Fibroblast of skin of left biceps (primary cell): ENCODE measurements around the gene HPX.
A peak's percentile ranks its signal among the peaks of the same experiment; 100 is the strongest.

Source experiments
- DNase-seq, 2 experiments: peaks; one replicate each; pipeline ENCODE4 v3.0.0-alpha.2; 2013; ENCODE audit warnings: low read depth in 2 of 2

HPX gene

GRCh38 chr11:6468712-6469495 lies 28.1 kb upstream of the HPX start:
- DNase-seq, result peak; percentile 47 to 60

DNA sequence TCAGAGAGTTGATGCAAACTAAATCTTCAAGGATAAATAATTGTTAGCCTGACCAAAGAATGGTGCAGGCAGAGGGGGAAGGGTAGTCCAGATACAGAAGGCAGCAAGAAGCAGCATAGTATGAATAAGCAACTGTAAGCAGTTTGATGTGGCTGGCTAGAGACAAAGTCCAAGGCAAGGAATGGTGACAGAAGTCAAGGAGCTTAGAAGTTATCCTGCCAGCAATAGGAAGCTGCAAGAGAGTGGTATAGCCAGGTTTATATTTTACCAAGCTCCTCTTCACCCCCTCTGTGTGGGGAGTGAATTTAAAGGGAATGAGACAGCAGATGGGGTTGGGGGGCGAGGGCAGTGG lies 18.3 kb upstream of the HPX start:
- DNase-seq, result no peak

- no peak for DNase-seq
Observed at GRCh38 chr11:6458352-6459098, 17.7 kb upstream of the HPX start.

DNA sequence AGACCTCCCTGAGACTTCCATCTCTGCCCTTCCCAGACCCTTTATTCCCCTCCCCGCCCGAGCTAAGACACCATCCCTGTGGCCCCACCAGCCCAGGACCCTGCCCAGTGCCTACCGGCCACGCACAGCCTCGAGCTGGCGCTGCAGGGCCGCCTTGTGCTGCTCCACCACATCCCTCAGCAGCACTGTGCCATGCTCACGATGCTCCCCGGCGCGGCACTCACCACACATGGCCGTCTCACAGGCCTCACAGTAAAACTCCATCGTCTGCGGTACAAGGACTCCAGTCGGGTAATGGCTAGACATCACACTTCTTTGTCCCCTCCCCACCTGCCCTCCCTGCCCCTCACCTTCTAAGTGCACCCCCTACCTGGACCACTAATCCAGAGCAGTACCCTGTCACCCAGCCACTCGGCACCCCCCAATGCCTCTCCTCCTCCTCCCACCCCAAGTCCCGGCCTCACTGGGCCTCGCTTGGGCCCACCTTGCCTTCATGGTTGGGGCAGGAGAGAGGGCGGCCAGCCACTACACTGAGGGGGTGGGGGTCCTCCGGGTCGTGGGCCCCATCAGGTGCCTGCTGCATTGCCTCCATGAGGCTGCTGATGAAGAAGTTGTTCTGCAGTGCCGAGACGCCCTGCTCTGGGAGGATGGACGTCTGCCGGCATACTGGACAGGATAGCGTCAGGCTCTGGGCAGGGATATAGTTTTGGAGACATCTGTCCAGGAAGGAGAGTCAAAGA lies 17.0 kb upstream of the HPX start:
- DNase-seq, result no peak

- no peak for DNase-seq
Observed at GRCh38 chr11:6456361-6457073, 15.7 kb upstream of the HPX start.

GRCh38 chr11:6455070-6455469 lies 14.3 kb upstream of the HPX start:
- no peak for DNase-seq

DNA sequence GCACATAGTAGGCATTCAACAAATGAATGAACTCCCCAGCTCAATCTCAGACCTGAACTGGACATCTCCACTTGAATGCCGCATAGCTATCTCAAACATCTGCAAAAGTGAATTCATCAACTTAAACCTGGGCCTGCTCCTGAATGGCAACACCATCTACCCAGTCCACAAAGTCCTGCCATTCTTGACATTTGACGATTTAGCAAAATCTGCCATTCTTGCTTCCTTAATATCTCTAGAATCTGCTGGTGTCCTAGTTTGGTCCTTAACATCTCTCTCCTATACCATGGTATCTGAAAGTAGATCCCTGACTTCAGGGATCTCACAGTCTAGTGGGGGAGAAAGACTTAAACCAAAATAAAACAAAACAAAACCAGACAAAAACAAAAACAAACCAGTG lies 12.4 kb upstream of the HPX start:
- DNase-seq, result no peak

GRCh38 chr11:6452219-6452618 lies 11.4 kb upstream of the HPX start:
- no peak for DNase-seq

- DNase-seq, result no peak
Observed at GRCh38 chr11:6448574-6448973, 7.8 kb upstream of the HPX start.

DNA sequence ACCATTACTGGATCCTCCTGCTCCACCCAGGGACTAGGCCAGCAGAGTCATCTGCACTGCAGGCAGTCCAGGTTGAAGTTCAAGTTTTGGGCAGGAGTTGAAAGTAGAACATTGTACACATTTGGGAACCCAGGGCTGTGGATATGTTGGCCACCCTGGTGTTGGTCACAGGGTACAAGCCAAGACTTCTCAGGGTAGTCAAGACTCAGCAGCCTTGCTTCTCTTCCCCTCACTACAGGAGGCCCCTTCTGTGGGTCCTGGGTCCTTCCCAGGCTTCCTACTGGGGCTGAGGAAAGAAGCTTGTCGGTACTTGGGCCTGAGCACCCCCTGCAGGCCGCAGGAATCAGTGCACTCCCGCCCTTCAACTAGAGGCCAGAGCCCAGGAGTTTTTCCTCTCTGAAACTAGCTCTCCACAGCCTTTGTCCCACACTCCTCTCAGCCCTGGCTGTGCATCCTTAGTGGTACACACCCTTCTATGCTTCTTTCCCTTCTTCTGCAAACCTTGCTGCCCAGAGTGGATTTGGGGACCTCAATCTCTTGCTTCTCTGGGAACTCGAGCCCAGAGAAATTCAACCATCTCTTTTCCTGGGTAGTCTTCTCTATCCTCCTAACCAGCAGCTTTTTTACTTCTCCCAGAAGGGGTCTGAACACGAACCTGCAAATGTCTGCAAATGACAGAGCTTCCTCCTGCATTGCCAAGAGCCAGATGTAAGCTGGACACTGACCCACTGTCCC lies 2.6 kb upstream of the HPX start:
- peak in 1 of 2 experiments; percentile 5 for DNase-seq

GRCh38 chr11:6442441-6442840 lies 1.7 kb upstream of the HPX start:
- DNase-seq, result no peak

- no peak for DNase-seq
Observed at GRCh38 chr11:6438979-6439571, 1.7 kb downstream of the HPX start.

GRCh38 chr11:6437993-6438392 lies 2.8 kb downstream of the HPX start:
- no peak for DNase-seq

- DNase-seq, result no peak
Observed at GRCh38 chr11:6437423-6437822, 3.4 kb downstream of the HPX start.

DNA sequence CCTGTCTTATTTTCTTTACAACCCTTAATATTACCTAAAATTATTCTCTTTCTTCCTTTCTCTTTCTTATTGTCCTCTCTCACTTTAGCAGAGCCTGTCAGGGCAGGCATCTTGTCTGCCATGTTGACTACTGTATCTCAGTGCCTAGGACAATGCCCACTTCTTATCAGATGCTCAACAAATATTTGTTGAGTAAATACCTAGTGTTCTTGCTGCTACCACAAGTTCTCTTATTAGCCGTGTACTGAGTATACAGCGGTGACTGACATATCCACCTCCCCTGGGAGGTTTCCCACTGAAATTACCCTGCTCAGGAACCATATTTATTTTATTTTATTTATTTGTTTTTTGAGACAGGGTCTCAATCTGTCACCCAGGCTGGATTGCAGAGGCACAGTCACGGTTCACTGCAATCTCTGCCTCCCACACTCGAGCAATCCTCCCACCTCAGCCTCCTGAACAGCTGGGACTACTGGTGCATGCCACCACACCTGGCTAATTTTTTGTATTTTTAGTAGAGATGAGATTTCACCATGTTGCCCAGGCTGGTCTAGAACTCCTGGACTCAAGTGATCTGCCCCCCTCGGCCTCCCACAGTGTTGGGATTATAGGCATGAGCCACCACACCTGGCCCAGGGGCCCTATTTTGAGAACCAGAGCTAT lies 6.7 kb downstream of the HPX start:
- DNase-seq, result no peak

DNA sequence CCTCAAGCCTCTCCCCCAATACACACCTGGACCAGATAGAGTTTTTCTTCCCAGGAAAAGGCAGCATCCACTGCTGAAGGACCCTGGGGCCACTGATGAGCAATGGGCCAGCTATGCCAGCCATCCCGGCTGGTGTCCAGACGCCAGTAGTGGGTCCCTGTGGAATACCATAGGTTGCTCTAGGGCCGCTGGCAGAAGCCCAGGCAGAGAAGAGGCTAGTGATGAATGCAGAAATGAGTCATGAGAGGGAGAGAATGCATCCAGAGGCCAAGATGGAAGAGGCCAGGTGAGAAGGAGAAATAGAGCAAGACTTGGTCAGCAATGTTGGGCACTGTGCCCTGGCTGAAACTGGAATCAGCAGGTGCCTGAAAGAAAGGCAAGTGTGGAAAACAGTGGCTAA lies 8.9 kb downstream of the HPX start:
- DNase-seq, result no peak

DNA sequence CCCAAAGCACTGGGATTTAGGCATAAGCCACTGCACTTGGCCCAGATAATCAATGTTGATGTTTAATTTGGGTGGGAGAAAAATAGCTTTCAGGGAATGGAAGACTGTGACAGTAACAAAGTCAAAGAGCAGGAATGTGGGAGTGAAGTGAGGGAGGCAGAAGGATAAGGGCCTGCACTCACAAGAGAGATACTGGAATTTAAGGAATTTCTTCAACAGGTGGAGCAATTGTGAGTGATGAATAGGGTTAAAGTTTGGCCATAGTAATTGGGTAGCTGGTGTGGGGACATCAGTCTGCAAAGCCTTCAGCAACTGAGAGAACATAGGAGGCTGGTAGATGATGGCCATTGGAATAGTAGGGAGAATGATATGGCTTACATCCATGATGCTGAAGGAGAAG lies 13.3 kb downstream of the HPX start:
- DNase-seq, result no peak

GRCh38 chr11:6420677-6421076 lies 20.1 kb downstream of the HPX start:
- DNase-seq, result no peak

GRCh38 chr11:6419009-6419631 lies 21.7 kb downstream of the HPX start, which contains the start of gene APBB1:
Gene APBB1 (minus strand): TSS chr11:6419094. CDS start chr11:6411347, 7,747 bp downstream.
- no peak for DNase-seq

DNA sequence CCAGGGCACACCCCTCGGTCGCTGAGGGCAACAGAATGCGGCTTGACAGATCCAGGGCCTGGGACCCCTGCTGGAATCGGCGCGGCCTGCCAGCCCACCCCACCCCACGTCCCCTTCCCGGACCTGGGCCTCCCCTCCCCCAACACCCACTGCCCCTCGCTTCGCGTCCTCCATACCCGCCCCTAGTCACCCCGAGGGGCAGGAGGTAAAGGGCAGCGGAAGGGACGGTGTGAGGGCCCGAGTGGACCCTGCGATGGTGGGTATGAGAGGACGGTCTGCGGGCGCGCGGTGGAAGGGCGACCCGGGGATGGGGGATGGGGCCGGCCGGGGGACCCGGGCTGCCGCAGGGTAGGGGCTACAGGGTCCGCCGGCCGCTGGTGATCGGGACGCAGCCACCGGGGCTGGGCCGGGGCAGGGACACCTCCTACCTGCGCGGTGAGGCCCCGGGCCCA lies 22.2 kb downstream of the HPX start:
- no peak for DNase-seq
